Measurements from ENCODE around the gene NAPA. TPM values are rescaled to one million over a fixed set of nuclear protein-coding genes. Genes with fewer than 3 reads are reported as not detected.

NAPA gene
- total RNA-seq, 1 donor from 2014 or later = 132 TPM

GRCh38 chr19:47458672-47459071 lies 56.2 kb downstream of the NAPA start:
- peaks cover 20% of the 10 kb centered on the region for H3K9me3 ChIP-seq (ENCODE audit: insufficient read depth, low read depth, low read length)
- Mint-ChIP-seq H3K27me3 (ENCODE audit: low read depth, unreplicated experiment) (peaks cover 17% of the 10 kb centered on the region), H3K4me3 (ENCODE audit: unreplicated experiment) (no peak overlapping the region), H3K9me3 (ENCODE audit: unreplicated experiment) (peaks cover 18% of the 10 kb centered on the region), H3K27ac (ENCODE audit: unreplicated experiment) (no peak overlapping the region), H3K36me3 (ENCODE audit: low read depth, unreplicated experiment) (peaks cover 21% of the 10 kb centered on the region), H3K4me1 (ENCODE audit: low read depth, unreplicated experiment) (no peaks in the 10 kb centered on the region)
- no peaks in the 10 kb centered on the region for H3K36me3 ChIP-seq (ENCODE audit: insufficient read depth, low read length)
- H3K4me3 ChIP-seq (ENCODE audit: insufficient read depth, low read depth, low read length) = no peak overlapping the region
- H3K27ac ChIP-seq (ENCODE audit: low read depth, low read length) = no peak overlapping the region
- H3K4me1 ChIP-seq (ENCODE audit: insufficient read depth, low read length) = no peaks in the 10 kb centered on the region
- FAIRE-seq = no peak
- DNase-seq (ENCODE audit: low read depth) = no peak
- peaks cover 53% of the 10 kb centered on the region for H3K27me3 ChIP-seq (ENCODE audit: insufficient read depth, low read length)
- no peaks in the 10 kb centered on the region for H3K79me2 ChIP-seq (ENCODE audit: insufficient read depth, low read length)
- H3K4me2 ChIP-seq (ENCODE audit: low read length) = no peak overlapping the region
- TF ChIP-seq EZH2 (IDR thresholded peaks at IDR 0.05; ENCODE audit: insufficient read depth, low read length) (no peak), CTCF (IDR thresholded peaks at IDR 0.05; ENCODE audit: insufficient read depth, low read depth, low read length) (no peak)
- H3K9ac ChIP-seq (ENCODE audit: low read length) = no peak overlapping the region
- no peak overlapping the region for H2AFZ ChIP-seq (ENCODE audit: low read depth, low read length)
- peaks cover 3% of the 10 kb centered on the region for H4K20me1 ChIP-seq (ENCODE audit: insufficient read depth, low read length)

GRCh38 chr19:47456721-47457474 lies 58.0 kb downstream of the NAPA start:
- Histone ChIP-seq H4K20me1 (ENCODE audit: insufficient read depth, low read length) (peaks cover 3% of the 10 kb centered on the region), H3K9ac (ENCODE audit: low read length) (no peak overlapping the region), H3K4me1 (ENCODE audit: insufficient read depth, low read length) (no peaks in the 10 kb centered on the region), H3K79me2 (ENCODE audit: insufficient read depth, low read length) (no peaks in the 10 kb centered on the region), H3K9me3 (ENCODE audit: insufficient read depth, low read depth, low read length) (peaks cover 20% of the 10 kb centered on the region), H3K4me2 (ENCODE audit: low read length) (no peak overlapping the region), H3K27ac (ENCODE audit: low read depth, low read length) (no peak overlapping the region), H3K36me3 (ENCODE audit: insufficient read depth, low read length) (no peaks in the 10 kb centered on the region), H2AFZ (ENCODE audit: low read depth, low read length) (no peak overlapping the region), H3K27me3 (ENCODE audit: insufficient read depth, low read length) (peaks cover 58% of the 10 kb centered on the region), H3K4me3 (ENCODE audit: insufficient read depth, low read depth, low read length) (no peak overlapping the region)
- Mint-ChIP-seq H3K4me3 (ENCODE audit: unreplicated experiment) (no peak overlapping the region), H3K9me3 (ENCODE audit: unreplicated experiment) (peaks cover 20% of the 10 kb centered on the region), H3K36me3 (ENCODE audit: low read depth, unreplicated experiment) (peaks cover 21% of the 10 kb centered on the region), H3K4me1 (ENCODE audit: low read depth, unreplicated experiment) (no peaks in the 10 kb centered on the region), H3K27ac (ENCODE audit: unreplicated experiment) (no peak overlapping the region), H3K27me3 (ENCODE audit: low read depth, unreplicated experiment) (peaks cover 17% of the 10 kb centered on the region)
- FAIRE-seq (no peak), DNase-seq (ENCODE audit: low read depth) (no peak)
- TF ChIP-seq EZH2 (IDR thresholded peaks at IDR 0.05; ENCODE audit: insufficient read depth, low read length) (no peak), CTCF (IDR thresholded peaks at IDR 0.05; ENCODE audit: insufficient read depth, low read depth, low read length) (no peak)

GRCh38 chr19:47450478-47450877 lies 64.4 kb downstream of the NAPA start:
- peaks cover 56% of the 10 kb centered on the region for H3K27me3 ChIP-seq (ENCODE audit: insufficient read depth, low read length)
- no peak overlapping the region for H3K27ac Mint-ChIP-seq (ENCODE audit: unreplicated experiment)
- TF ChIP-seq EZH2 (IDR thresholded peaks at IDR 0.05; ENCODE audit: insufficient read depth, low read length) (no peak), CTCF (IDR thresholded peaks at IDR 0.05; ENCODE audit: insufficient read depth, low read depth, low read length) (no peak)
- no peaks in the 10 kb centered on the region for H3K36me3 ChIP-seq (ENCODE audit: insufficient read depth, low read length)
- peaks cover 6% of the 10 kb centered on the region for H3K4me1 Mint-ChIP-seq (ENCODE audit: low read depth, unreplicated experiment)
- H3K9me3 ChIP-seq (ENCODE audit: insufficient read depth, low read depth, low read length) = peaks cover 4% of the 10 kb centered on the region
- H3K79me2 ChIP-seq (ENCODE audit: insufficient read depth, low read length) = no peaks in the 10 kb centered on the region
- H3K36me3 Mint-ChIP-seq (ENCODE audit: low read depth, unreplicated experiment) = peaks cover 17% of the 10 kb centered on the region
- no peak overlapping the region for H3K4me3 ChIP-seq (ENCODE audit: insufficient read depth, low read depth, low read length)
- no peak overlapping the region for H3K4me2 ChIP-seq (ENCODE audit: low read length)
- no peak overlapping the region for H2AFZ ChIP-seq (ENCODE audit: low read depth, low read length)
- peaks cover 9% of the 10 kb centered on the region for H3K4me1 ChIP-seq (ENCODE audit: insufficient read depth, low read length)
- no peak overlapping the region for H3K4me3 Mint-ChIP-seq (ENCODE audit: unreplicated experiment)
- no peak overlapping the region for H3K27ac ChIP-seq (ENCODE audit: low read depth, low read length)
- H4K20me1 ChIP-seq (ENCODE audit: insufficient read depth, low read length) = no peaks in the 10 kb centered on the region
- H3K9ac ChIP-seq (ENCODE audit: low read length) = no peak overlapping the region
- no peak for FAIRE-seq
- H3K9me3 Mint-ChIP-seq (ENCODE audit: unreplicated experiment) = peaks cover 12% of the 10 kb centered on the region
- peaks cover 49% of the 10 kb centered on the region for H3K27me3 Mint-ChIP-seq (ENCODE audit: low read depth, unreplicated experiment)
- no peak for DNase-seq (ENCODE audit: low read depth)
